ENCODE data around the gene ATXN1. TPM values are rescaled to one million over a fixed set of nuclear protein-coding genes. Genes with fewer than 3 reads are reported as not detected.

Gene ATXN1
- total RNA-seq, 2 donors from 2014 or later = 21.6 to 25.4 TPM

DNA sequence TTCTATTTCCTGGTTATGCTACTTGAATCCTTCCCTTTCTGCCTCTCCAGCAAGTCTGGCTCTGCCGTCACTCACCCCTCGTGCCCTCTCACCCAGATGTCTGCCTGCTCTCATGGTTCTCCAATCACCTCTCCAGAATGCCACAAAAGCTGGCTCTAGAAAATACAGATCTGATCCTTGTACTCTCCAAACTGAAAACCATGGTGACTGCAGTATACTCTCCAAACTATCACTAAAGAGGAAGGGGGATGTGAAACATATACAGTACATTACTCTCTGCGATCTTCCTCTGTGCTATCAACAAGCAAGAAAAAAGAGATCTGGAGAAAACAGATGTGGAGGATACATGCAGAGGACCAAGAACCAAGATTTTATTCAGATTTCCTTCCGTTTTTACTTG, 91.1 kb downstream of the ATXN1 start:
- Mint-ChIP-seq H3K36me3 (peaks cover 0 to 27% of the 10 kb centered on the region in 2 donors), H3K27ac (peak overlapping the region; percentile 59 to 88), H3K9me3 (no peaks in the 10 kb centered on the region)
- peak; percentile 13 to 62 for ATAC-seq
- DNase-seq (ENCODE audit: low spot score in 2 of 2) = no peak

- DNase-seq (ENCODE audit: low spot score in 2 of 2) = peak in 1 of 2 donors; percentile 58
- no peaks in the 10 kb centered on the region for H3K9me3 Mint-ChIP-seq
- ATAC-seq = peak; percentile 57 to 73
- peaks cover 0 to 29% of the 10 kb centered on the region in 2 donors for H3K36me3 Mint-ChIP-seq
- peak overlapping the region in 1 of 2 donors; percentile 38 for H3K27ac Mint-ChIP-seq
These were observed 92.0 kb downstream of the ATXN1 start for GRCh38 chr6:16669227-16669626.

GRCh38 chr6:16667509-16667908, 93.8 kb downstream of the ATXN1 start:
- Mint-ChIP-seq H3K36me3 (peaks cover 0 to 36% of the 10 kb centered on the region in 2 donors), H3K27ac (no peak overlapping the region), H3K9me3 (no peaks in the 10 kb centered on the region)
- no peak for ATAC-seq
- no peak for DNase-seq (ENCODE audit: low spot score in 2 of 2)

GRCh38 chr6:16665992-16666391, 95.3 kb downstream of the ATXN1 start:
- H3K9me3 Mint-ChIP-seq = no peaks in the 10 kb centered on the region
- no peak for DNase-seq (ENCODE audit: low spot score in 2 of 2)
- no peak overlapping the region for H3K27ac Mint-ChIP-seq
- no peak for ATAC-seq
- H3K36me3 Mint-ChIP-seq = peaks cover 6 to 45% of the 10 kb centered on the region in 2 donors

DNA sequence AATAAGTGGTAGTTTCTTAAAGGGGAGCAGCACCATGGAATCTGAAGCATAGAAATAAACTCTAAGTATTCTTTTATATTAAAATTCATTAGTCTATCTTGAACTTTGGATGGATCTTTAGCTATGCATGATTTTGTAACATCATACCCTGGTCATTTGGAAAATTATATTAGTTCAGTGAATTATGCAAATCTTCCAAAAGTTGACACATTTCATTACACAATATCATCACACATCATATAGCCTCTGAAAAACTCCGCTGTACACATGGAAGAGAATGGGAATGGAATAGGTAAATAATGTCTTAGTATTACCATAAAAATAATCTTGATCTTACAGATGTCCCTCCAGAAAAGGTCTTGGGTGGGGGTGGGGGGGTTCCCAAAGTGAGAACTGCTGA, 96.1 kb downstream of the ATXN1 start:
- H3K36me3 Mint-ChIP-seq = peaks cover 6 to 43% of the 10 kb centered on the region in 2 donors
- no peak overlapping the region for H3K27ac Mint-ChIP-seq

GRCh38 chr6:16663901-16664300, 97.4 kb downstream of the ATXN1 start:
- Mint-ChIP-seq H3K36me3 (peaks cover 6 to 39% of the 10 kb centered on the region in 2 donors), H3K27ac (peak overlapping the region in 1 of 2 donors; percentile 8), H3K9me3 (no peaks in the 10 kb centered on the region)
- no peak for ATAC-seq
- DNase-seq (ENCODE audit: low spot score in 2 of 2) = no peak

More for the DNA sequence above, 96.1 kb downstream of the ATXN1 start:
- ATAC-seq (no peak), DNase-seq (ENCODE audit: low spot score in 2 of 2) (no peak)
- H3K9me3 Mint-ChIP-seq = no peaks in the 10 kb centered on the region

DNA sequence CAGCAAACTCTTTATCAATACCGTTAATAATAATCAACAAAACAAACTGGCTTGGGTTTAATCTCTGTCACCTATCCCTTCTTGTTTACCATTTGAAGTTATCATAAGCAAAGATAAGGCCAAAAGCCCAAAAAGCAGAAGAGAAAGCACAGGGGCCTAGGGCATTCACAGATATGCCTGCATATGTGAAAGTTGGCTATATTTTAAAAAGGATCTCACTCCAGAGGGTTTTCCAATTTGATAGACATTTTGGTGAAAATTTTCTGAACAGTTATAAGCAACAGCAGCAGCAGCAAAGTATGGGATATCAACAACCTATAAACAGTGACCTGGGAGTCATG, 101.1 kb downstream of the ATXN1 start:
- peak overlapping the region; percentile 48 to 73 for H3K27ac Mint-ChIP-seq
- DNase-seq (ENCODE audit: low spot score in 2 of 2) = no peak
- H3K36me3 Mint-ChIP-seq = peaks cover 13 to 23% of the 10 kb centered on the region in 2 donors
- ATAC-seq = peak in 1 of 2 donors; percentile 1
- H3K9me3 Mint-ChIP-seq = no peaks in the 10 kb centered on the region

GRCh38 chr6:16659466-16660156, 101.6 kb downstream of the ATXN1 start:
- peak; percentile 53 to 67 for ATAC-seq
- DNase-seq (ENCODE audit: low spot score in 2 of 2) = no peak
- Mint-ChIP-seq H3K9me3 (no peaks in the 10 kb centered on the region), H3K36me3 (peaks cover 13 to 23% of the 10 kb centered on the region in 2 donors), H3K27ac (peak overlapping the region; percentile 48 to 73)

GRCh38 chr6:16658348-16659034, 102.8 kb downstream of the ATXN1 start:
- DNase-seq (ENCODE audit: low spot score in 2 of 2) (no peak), ATAC-seq (peak; percentile 20 to 30)
- Mint-ChIP-seq H3K27ac (peak overlapping the region in 1 of 2 donors; percentile 73), H3K36me3 (peaks cover 13 to 14% of the 10 kb centered on the region in 2 donors), H3K9me3 (no peaks in the 10 kb centered on the region)

DNA sequence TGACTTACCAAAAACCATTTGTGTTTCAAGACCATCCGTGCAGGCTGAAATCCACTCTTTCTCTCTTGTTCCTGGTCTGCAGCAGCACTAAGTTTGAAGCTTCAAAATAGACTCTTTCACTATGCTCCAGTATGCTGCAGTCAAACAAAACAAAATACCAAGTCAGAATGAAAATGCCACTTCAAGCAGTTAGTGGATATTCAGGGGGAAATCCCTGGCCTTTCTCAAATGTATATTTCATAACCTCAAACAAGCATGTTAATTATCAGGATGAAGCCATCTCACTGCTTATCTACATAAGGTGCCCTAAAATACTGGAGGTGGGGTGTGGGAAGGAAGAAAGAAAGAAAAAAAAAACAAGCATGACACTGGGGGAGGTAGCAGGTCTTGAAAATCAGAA, 103.5 kb downstream of the ATXN1 start:
- ATAC-seq (peak; percentile 76 to 82), DNase-seq (ENCODE audit: low spot score in 2 of 2) (no peak)
- Mint-ChIP-seq H3K36me3 (peaks cover 13 to 14% of the 10 kb centered on the region in 2 donors), H3K9me3 (no peaks in the 10 kb centered on the region), H3K27ac (peak overlapping the region in 1 of 2 donors; percentile 73)

GRCh38 chr6:16656451-16656850, 104.8 kb downstream of the ATXN1 start:
- Mint-ChIP-seq H3K27ac (no peak overlapping the region), H3K36me3 (peaks cover 9% of the 10 kb centered on the region in 2 donors), H3K9me3 (no peaks in the 10 kb centered on the region)
- ATAC-seq = no peak
- DNase-seq (ENCODE audit: low spot score in 2 of 2) = no peak

DNA sequence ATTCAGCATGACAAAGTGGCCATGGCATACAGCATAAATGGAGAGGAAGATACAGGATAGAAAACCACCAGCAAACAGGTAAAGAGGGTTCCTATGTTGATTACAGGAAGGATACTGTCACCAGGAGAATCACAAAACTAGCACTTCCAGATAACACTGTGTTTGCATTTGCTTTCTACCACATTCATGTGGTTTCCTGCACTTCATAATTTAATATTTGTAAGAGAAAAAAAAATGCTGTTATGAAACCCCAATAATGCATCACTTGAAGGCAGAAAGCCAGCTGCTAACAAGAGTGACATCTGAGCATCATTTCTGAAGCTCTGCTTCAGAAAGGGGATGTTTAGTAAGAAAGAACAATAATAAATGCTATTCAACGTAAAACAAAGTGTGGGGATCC, 106.6 kb downstream of the ATXN1 start:
- no peak for DNase-seq (ENCODE audit: low spot score in 2 of 2)
- H3K36me3 Mint-ChIP-seq = peaks cover 5 to 7% of the 10 kb centered on the region in 2 donors
- H3K9me3 Mint-ChIP-seq = no peaks in the 10 kb centered on the region
- ATAC-seq = peak in 1 of 2 donors; percentile 50
- H3K27ac Mint-ChIP-seq = no peak overlapping the region

GRCh38 chr6:16653226-16653625, 108.0 kb downstream of the ATXN1 start:
- H3K27ac Mint-ChIP-seq = no peak overlapping the region
- H3K36me3 Mint-ChIP-seq = peaks cover 5 to 7% of the 10 kb centered on the region in 2 donors
- no peaks in the 10 kb centered on the region for H3K9me3 Mint-ChIP-seq
- DNase-seq (ENCODE audit: low spot score in 2 of 2) (no peak), ATAC-seq (no peak)

DNA sequence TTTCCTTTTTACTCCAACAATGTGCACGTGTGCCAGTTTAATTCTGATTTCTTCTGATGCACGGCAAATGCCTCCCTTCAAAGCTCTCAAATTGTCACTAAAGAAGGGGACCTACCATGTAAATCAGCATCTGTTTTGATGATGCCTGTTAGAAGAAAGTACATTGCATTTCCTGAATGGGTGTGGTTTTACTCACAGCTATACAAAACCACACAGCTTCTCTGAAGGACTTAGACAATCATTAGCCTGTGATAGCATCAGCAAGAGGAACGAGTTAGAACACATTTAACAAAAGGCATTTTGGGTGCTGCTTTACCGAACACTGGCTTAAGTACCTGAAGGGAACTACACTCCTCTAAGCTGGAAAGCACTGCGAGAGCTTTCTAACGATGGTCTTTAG, 109.4 kb downstream of the ATXN1 start:
- Mint-ChIP-seq H3K9me3 (no peaks in the 10 kb centered on the region), H3K36me3 (no peaks in the 10 kb centered on the region), H3K27ac (no peak overlapping the region)
- peak; percentile 54 for ATAC-seq
- DNase-seq (ENCODE audit: low spot score in 2 of 2) = no peak

DNA sequence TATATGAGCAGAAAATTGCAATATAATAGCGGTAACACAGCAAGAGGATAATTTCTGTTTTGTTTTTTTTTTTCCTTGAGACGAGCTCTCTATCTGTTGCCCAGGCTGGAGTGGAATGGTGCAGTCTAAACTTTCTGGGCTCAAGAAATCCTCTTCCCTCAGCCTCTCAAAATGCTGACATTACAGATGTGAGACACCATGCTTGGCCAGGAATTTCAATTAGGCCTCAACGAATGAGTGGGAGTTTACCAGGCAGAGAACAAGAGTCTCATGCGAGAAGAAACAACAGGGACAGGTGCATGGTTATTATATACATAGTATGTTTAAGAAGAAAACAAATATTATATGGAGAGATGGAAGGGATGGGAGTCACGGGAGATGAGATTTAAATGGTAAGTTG, 111.4 kb downstream of the ATXN1 start:
- DNase-seq (ENCODE audit: low spot score in 2 of 2) = no peak
- no peaks in the 10 kb centered on the region for H3K36me3 Mint-ChIP-seq
- no peak overlapping the region for H3K27ac Mint-ChIP-seq
- no peak for ATAC-seq
- H3K9me3 Mint-ChIP-seq = no peaks in the 10 kb centered on the region

DNA sequence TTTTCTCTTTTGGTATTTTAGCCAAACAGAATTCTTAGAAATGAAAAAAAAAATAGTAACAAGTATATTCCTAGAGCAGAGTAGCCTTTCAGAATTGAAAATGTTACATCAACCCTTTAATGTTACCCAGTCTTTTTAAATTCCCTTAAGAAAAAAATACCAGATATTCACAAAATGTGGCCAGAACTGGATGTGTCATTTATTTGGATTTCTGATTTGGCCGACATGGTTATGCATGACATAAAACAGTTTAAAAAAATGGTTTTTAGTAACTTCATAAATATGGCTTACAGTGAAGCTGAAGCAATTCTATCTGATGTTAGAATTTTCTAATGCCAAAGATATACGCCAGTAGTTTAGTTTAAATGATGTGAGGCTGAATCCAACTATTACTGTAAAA, 112.0 kb downstream of the ATXN1 start:
- Mint-ChIP-seq H3K9me3 (no peaks in the 10 kb centered on the region), H3K27ac (no peak overlapping the region), H3K36me3 (no peaks in the 10 kb centered on the region)
- no peak for ATAC-seq
- no peak for DNase-seq (ENCODE audit: low spot score in 2 of 2)

- ATAC-seq (no peak), DNase-seq (ENCODE audit: low spot score in 2 of 2) (no peak)
- no peak overlapping the region for H3K27ac Mint-ChIP-seq
These were observed 113.3 kb downstream of the ATXN1 start for GRCh38 chr6:16648003-16648402.

GRCh38 chr6:16647422-16647821, 113.8 kb downstream of the ATXN1 start:
- no peak overlapping the region for H3K27ac Mint-ChIP-seq
- H3K36me3 Mint-ChIP-seq = peaks cover 0 to 2% of the 10 kb centered on the region in 2 donors

More at GRCh38 chr6:16648003-16648402, 113.3 kb downstream of the ATXN1 start:
- Mint-ChIP-seq H3K9me3 (no peaks in the 10 kb centered on the region), H3K36me3 (no peaks in the 10 kb centered on the region)

More at GRCh38 chr6:16647422-16647821, 113.8 kb downstream of the ATXN1 start:
- no peaks in the 10 kb centered on the region for H3K9me3 Mint-ChIP-seq
- no peak for ATAC-seq
- no peak for DNase-seq (ENCODE audit: low spot score in 2 of 2)
